Vagina (tissue), 2 donors: Measurements from ENCODE around the gene DDX54. TPM values are rescaled to one million over a fixed set of nuclear protein-coding genes. Genes with fewer than 3 reads are reported as not detected.

Source experiments
- DNase-seq, 2 donors: peaks; one replicate each; pipeline ENCODE4 v3.0.0-alpha.2; 2017; ENCODE audit errors: extremely low spot score in 2 of 2
- H3K27ac ChIP-seq: fragments of 200-600 bp; sonication (generic); one replicate; pipeline ENCODE4 v1.5.1; 2019
- H3K27me3 ChIP-seq: fragments of 200-600 bp; sonication (generic); one replicate; pipeline ENCODE4 v1.5.1; 2019
- H3K36me3 ChIP-seq, 2 donors: fragments of 200-600 bp; sonication (generic); one replicate each; pipeline ENCODE4 v1.5.1; 2017 to 2019
- H3K4me1 ChIP-seq: fragments of 200-600 bp; sonication (generic); one replicate; pipeline ENCODE4 v1.5.1; 2019
- H3K4me3 ChIP-seq, 2 donors: fragments of 200-600 bp; sonication (generic); 1 replicate in 1 of 2; 2 replicates in 1 of 2; pipeline ENCODE4 v1.5.1; 2016 to 2019
- H3K9me3 ChIP-seq: fragments of 200-600 bp; sonication (generic); one replicate; pipeline ENCODE4 v1.5.1; 2019
- POLR2A ChIP-seq, 2 donors: fragments of 450-650 bp; IDR thresholded peaks; one replicate each; pipeline ENCODE4 v1.6.1; 2017; ENCODE audit warnings: antibody characterized with exemption in 2 of 2, mild to moderate bottlenecking in 2 of 2, moderate library complexity in 2 of 2
- POLR2AphosphoS5 ChIP-seq, 2 donors: sonication (generic); formaldehyde crosslinking; IDR thresholded peaks; one replicate each; pipeline ENCODE4 v1.9.0; 2017; ENCODE audit warnings: antibody characterized with exemption in 2 of 2, mild to moderate bottlenecking in 2 of 2, low read depth in 1 of 2; ENCODE audit not compliant: insufficient read depth in 1 of 2
- intact Hi-C: fragments of 100-400 bp; cut with DNase I; formaldehyde crosslinking; loops from one replicate; pipeline ENCODE4 v1.15.1; 2023
- total RNA-seq: library from RNA; depleted of rRNA; stranded (reverse); fragments of >200 nt; gene quantifications from one replicate; pipeline ENCODE4 v1.2.3, GENCODE V29; 2016
- TF ChIP-seq, protein P1 (sequence below), 3 experiments: fragments of 450-650 bp in 2 of 3; fragments of 200-600 bp in 1 of 3; sonication (generic) in 1 of 3; IDR thresholded peaks; one replicate each; pipeline ENCODE4 v1.5.1; 2017 to 2019; ENCODE audit warnings: antibody characterized with exemption in 3 of 3, mild to moderate bottlenecking in 2 of 3, moderate library complexity in 2 of 3

DDX54 gene
- total RNA-seq, 1 donor from 2014 or later, result 52.5 TPM

DNA sequence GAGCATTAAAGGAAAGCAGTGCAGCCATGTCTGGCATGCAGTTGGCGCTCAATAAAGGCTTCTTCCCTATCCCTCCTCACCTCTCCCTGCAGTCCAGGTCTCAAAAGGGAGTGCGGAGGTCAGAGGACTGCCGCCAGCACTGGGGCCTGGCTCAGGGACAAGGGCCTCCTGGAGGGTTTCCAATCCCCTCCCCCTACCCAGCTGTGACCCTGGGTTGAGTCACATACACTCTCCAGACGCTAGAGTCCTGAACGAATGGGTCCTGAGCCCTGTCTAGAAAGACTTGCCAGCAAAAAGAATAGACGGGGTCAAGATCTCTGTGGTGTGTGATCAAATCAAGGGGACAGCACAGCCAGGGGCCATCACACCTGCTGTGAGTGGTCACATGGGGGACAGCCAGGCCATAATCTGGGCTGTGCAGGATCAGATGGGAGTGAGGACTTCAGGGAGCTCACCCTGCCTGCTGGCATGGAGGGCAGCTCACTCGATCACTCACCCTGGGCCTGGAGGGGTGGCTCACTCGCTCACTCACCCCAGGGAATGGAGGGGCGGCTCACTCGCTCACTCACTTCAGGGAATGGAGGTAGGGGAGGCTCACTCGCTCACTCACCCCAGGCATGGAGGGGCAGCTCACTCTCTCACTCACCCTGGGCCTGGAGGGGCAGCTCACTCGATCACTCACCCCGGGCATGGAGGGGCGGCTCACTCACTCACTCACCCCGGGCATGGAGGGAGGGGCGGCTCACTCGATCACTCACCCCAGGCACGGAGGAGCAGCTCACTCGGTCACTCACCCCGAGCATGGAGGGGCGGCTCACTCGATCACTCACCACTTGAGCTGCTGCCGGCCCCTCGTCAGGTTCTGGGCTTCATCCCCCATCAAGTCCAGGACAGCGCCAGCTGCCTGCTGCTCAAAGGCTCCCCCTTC, 22.9 kb downstream of the DDX54 start:
- H3K9me3 ChIP-seq, result no peaks in the 10 kb centered on the region
- H3K36me3 ChIP-seq, result peaks cover 7 to 86% of the 10 kb centered on the region in 2 donors
- H3K4me1 ChIP-seq, result no peaks in the 10 kb centered on the region
- no peak overlapping the region for H3K4me3 ChIP-seq
- no peaks in the 10 kb centered on the region for H3K27me3 ChIP-seq
- TF ChIP-seq POLR2A (IDR thresholded peaks at IDR 0.05) (no peak), POLR2AphosphoS5 (IDR thresholded peaks at IDR 0.05; ENCODE audit: insufficient read depth in 1 of 2, low read depth in 1 of 2) (no peak)
- TF ChIP-seq, protein P1, sequence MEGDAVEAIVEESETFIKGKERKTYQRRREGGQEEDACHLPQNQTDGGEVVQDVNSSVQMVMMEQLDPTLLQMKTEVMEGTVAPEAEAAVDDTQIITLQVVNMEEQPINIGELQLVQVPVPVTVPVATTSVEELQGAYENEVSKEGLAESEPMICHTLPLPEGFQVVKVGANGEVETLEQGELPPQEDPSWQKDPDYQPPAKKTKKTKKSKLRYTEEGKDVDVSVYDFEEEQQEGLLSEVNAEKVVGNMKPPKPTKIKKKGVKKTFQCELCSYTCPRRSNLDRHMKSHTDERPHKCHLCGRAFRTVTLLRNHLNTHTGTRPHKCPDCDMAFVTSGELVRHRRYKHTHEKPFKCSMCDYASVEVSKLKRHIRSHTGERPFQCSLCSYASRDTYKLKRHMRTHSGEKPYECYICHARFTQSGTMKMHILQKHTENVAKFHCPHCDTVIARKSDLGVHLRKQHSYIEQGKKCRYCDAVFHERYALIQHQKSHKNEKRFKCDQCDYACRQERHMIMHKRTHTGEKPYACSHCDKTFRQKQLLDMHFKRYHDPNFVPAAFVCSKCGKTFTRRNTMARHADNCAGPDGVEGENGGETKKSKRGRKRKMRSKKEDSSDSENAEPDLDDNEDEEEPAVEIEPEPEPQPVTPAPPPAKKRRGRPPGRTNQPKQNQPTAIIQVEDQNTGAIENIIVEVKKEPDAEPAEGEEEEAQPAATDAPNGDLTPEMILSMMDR (IDR thresholded peaks at IDR 0.05), result no peak
- intact Hi-C loops, result no loop called here
- H3K27ac ChIP-seq, result no peak overlapping the region
- no peak for DNase-seq

GRCh38 chr12:113161415-113162016, 23.8 kb downstream of the DDX54 start:
- H3K27me3 ChIP-seq, result no peaks in the 10 kb centered on the region
- H3K9me3 ChIP-seq, result no peaks in the 10 kb centered on the region
- no peaks in the 10 kb centered on the region for H3K4me1 ChIP-seq
- intact Hi-C loops, result no loop called here
- H3K36me3 ChIP-seq, result peaks cover 7 to 86% of the 10 kb centered on the region in 2 donors
- TF ChIP-seq, protein P1 (IDR thresholded peaks at IDR 0.05), result no peak
- TF ChIP-seq POLR2AphosphoS5 (IDR thresholded peaks at IDR 0.05; ENCODE audit: insufficient read depth in 1 of 2, low read depth in 1 of 2) (no peak), POLR2A (IDR thresholded peaks at IDR 0.05) (no peak)
- no peak overlapping the region for H3K27ac ChIP-seq
- no peak for DNase-seq
- no peak overlapping the region for H3K4me3 ChIP-seq

GRCh38 chr12:113159937-113160336, 25.3 kb downstream of the DDX54 start:
- peaks cover under 1% of the 10 kb centered on the region for H3K4me1 ChIP-seq
- H3K36me3 ChIP-seq, result peaks cover under 1 to 71% of the 10 kb centered on the region in 2 donors
- H3K27me3 ChIP-seq, result no peaks in the 10 kb centered on the region
- H3K4me3 ChIP-seq, result no peak overlapping the region
- TF ChIP-seq POLR2A (IDR thresholded peaks at IDR 0.05), result no peak
- TF ChIP-seq, protein P1 (IDR thresholded peaks at IDR 0.05), result no peak
- TF ChIP-seq POLR2AphosphoS5 (IDR thresholded peaks at IDR 0.05; ENCODE audit: insufficient read depth in 1 of 2, low read depth in 1 of 2), result no peak
- intact Hi-C loops, result loop anchor here (10.0 kb wide), 1 partner anchor 1425 kb away; no protein-coding TSS in a partner anchor
- no peak for DNase-seq
- no peaks in the 10 kb centered on the region for H3K9me3 ChIP-seq
- H3K27ac ChIP-seq, result no peak overlapping the region

- no peaks in the 10 kb centered on the region for H3K27me3 ChIP-seq
- no peak for DNase-seq
- TF ChIP-seq POLR2AphosphoS5 (IDR thresholded peaks at IDR 0.05; ENCODE audit: insufficient read depth in 1 of 2, low read depth in 1 of 2), result no peak
- no peak for TF ChIP-seq POLR2A (IDR thresholded peaks at IDR 0.05)
- TF ChIP-seq, protein P1 (IDR thresholded peaks at IDR 0.05), result no peak
- no peak overlapping the region for H3K4me3 ChIP-seq
- H3K27ac ChIP-seq, result no peak overlapping the region
- peaks cover 0 to 58% of the 10 kb centered on the region in 2 donors for H3K36me3 ChIP-seq
- intact Hi-C loops, result loop anchor here (10.0 kb wide), 1 partner anchor 1426 kb away; no protein-coding TSS in a partner anchor
- H3K9me3 ChIP-seq, result no peaks in the 10 kb centered on the region
- peaks cover 12% of the 10 kb centered on the region for H3K4me1 ChIP-seq
These were observed 26.7 kb downstream of the DDX54 start for GRCh38 chr12:113158439-113159203.
